SU-DHL-6 (cell line): Measurements from ENCODE around the gene PPP1R13B.

Source experiments
- H2AFZ ChIP-seq: fragments of 200-600 bp; sonication (generic); 2 replicates; pipeline ENCODE4 v1.6.1; 2014; ENCODE audit warnings: low read depth, mild to moderate bottlenecking, moderate library complexity, mixed read lengths, antibody characterized with exemption, low read length; ENCODE audit not compliant: severe bottlenecking
- H3F3A ChIP-seq: fragments of 200-600 bp; shearing (Covaris generic); 2 replicates; pipeline ENCODE4 v1.6.0; 2016; ENCODE audit warnings: antibody characterized with exemption, mild to moderate bottlenecking; ENCODE audit not compliant: insufficient read depth
- H3K27ac ChIP-seq: fragments of 200-600 bp; sonication (generic); 2 replicates; pipeline ENCODE4 v1.5.1; 2016; ENCODE audit warnings: low read depth, mild to moderate bottlenecking, low read length, moderate library complexity, mixed read lengths
- H3K27me3 ChIP-seq: fragments of 200-600 bp; sonication (generic), shearing (Covaris generic); 2 replicates; pipeline ENCODE4 v1.6.0; 2014; ENCODE audit warnings: mild to moderate bottlenecking, low read length
- H3K36me3 ChIP-seq: fragments of 200-600 bp; sonication (generic); 2 replicates; pipeline ENCODE4 v1.6.1; 2014; ENCODE audit warnings: mild to moderate bottlenecking, low read length, mixed read lengths
- H3K4me2 ChIP-seq: fragments of 300-600, 200-600 bp; shearing (Covaris generic), sonication (generic); 2 replicates; pipeline ENCODE4 v1.6.0; 2014; ENCODE audit warnings: low read length, low read depth, mild to moderate bottlenecking; ENCODE audit not compliant: poor library complexity, severe bottlenecking
- H3K4me3 ChIP-seq: fragments of 200-600 bp; sonication (generic); 2 replicates; pipeline ENCODE4 v1.5.1; 2014; ENCODE audit warnings: antibody characterized with exemption, low read length, mild to moderate bottlenecking, mixed read lengths; ENCODE audit not compliant: insufficient read depth, poor library complexity, severe bottlenecking
- H3K79me2 ChIP-seq: fragments of 200-600 bp; sonication (generic); 2 replicates; pipeline ENCODE4 v1.6.1; 2014; ENCODE audit warnings: mild to moderate bottlenecking, low read length, moderate library complexity; ENCODE audit not compliant: insufficient read depth
- H3K9ac ChIP-seq: fragments of 200-600 bp; sonication (generic); 2 replicates; pipeline ENCODE4 v1.7.0; 2014; ENCODE audit warnings: mild to moderate bottlenecking, low read length
- H3K9me2 ChIP-seq: fragments of 200-600 bp; sonication (generic); replicated peaks from 2 replicates; pipeline ENCODE4 v1.6.1; 2014; ENCODE audit warnings: low read length; ENCODE audit not compliant: insufficient read depth
- H3K9me3 ChIP-seq: fragments of 200-600 bp; sonication (generic); 2 replicates; pipeline ENCODE4 v1.6.1; 2014; ENCODE audit warnings: low read length, mixed read lengths; ENCODE audit not compliant: insufficient read depth
- H4K20me1 ChIP-seq: fragments of 200-600 bp; sonication (generic); 2 replicates; pipeline ENCODE4 v1.6.1; 2014; ENCODE audit warnings: low read depth, mild to moderate bottlenecking, antibody characterized with exemption, low read length, moderate library complexity, mixed read lengths
- EZH2phosphoT487 ChIP-seq: fragments of 200-600 bp; sonication (generic), shearing (Covaris generic); conservative IDR thresholded peaks from 2 replicates; pipeline ENCODE4 v1.6.1; 2018; ENCODE audit warnings: mild to moderate bottlenecking, antibody characterized with exemption, low read length, moderate library complexity, mixed read lengths
- TF ChIP-seq, protein P1 (sequence below): fragments of 200-600 bp; sonication (generic); IDR thresholded peaks from one replicate; pipeline ENCODE4 v1.5.1; 2017; ENCODE audit warnings: antibody characterized with exemption, mild to moderate bottlenecking, low read length, moderate library complexity; ENCODE audit not compliant: insufficient read depth, poor library complexity, severe bottlenecking

Gene PPP1R13B

DNA sequence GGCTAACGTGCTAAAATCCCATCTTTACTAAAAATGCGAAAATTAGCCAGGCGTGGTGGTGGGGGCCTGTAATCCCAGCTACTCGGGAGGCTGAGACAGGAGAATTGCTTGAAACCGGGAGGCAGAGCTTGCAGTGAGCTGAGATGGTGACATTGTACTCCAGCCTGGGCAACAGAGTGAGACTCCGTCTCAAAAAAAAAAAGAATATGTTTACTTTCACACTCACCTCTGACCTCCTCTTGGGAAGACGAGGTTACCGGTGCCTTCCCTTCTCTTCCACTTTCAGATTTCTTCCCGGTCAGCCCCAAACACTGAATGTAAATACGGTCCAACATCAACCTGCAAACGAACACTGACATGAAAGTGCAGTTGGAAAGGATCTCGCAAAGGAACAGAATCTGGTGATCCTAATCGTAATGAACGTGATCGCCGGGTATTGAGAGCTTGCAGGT is 31.8 kb upstream of the PPP1R13B start:
- H3K27ac ChIP-seq: no peak overlapping the region

DNA sequence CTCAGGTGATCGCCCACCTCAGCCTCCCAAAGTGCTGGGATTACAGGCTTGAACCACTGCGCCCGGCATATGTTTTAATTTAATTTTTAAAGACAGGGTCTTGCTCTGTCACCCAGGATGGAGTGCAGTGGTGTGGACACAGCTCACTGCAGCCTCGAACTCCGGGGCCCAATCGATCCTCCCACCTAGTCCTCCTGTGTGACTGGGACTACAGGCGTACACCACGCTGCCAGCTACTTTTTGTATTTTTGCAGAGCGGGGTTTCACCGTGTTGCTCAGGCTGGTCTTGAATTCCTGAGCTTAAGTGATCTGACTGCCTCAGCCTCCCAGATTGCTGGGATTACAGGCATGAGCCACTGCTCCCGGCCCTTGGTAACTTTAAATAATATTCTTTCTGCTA is 30.8 kb upstream of the PPP1R13B start:
- Histone ChIP-seq H3K9me2 (no peaks in the 10 kb centered on the region), H3K27ac (no peak overlapping the region), H3K79me2 (no peaks in the 10 kb centered on the region), H3K4me2 (no peak overlapping the region), H3K36me3 (no peaks in the 10 kb centered on the region), H3K9me3 (no peaks in the 10 kb centered on the region), H2AFZ (no peak overlapping the region), H3F3A (no peaks in the 10 kb centered on the region), H4K20me1 (no peaks in the 10 kb centered on the region), H3K4me3 (no peak overlapping the region), H3K9ac (no peak overlapping the region), H3K27me3 (no peaks in the 10 kb centered on the region)
- TF ChIP-seq, protein P1, sequence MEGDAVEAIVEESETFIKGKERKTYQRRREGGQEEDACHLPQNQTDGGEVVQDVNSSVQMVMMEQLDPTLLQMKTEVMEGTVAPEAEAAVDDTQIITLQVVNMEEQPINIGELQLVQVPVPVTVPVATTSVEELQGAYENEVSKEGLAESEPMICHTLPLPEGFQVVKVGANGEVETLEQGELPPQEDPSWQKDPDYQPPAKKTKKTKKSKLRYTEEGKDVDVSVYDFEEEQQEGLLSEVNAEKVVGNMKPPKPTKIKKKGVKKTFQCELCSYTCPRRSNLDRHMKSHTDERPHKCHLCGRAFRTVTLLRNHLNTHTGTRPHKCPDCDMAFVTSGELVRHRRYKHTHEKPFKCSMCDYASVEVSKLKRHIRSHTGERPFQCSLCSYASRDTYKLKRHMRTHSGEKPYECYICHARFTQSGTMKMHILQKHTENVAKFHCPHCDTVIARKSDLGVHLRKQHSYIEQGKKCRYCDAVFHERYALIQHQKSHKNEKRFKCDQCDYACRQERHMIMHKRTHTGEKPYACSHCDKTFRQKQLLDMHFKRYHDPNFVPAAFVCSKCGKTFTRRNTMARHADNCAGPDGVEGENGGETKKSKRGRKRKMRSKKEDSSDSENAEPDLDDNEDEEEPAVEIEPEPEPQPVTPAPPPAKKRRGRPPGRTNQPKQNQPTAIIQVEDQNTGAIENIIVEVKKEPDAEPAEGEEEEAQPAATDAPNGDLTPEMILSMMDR: no peak
- no peak for TF ChIP-seq EZH2phosphoT487

More for the DNA sequence above, 31.8 kb upstream of the PPP1R13B start:
- H3K36me3 ChIP-seq: no peaks in the 10 kb centered on the region
- H3K4me2 ChIP-seq: no peak overlapping the region
- H3K27me3 ChIP-seq: no peaks in the 10 kb centered on the region
- H3K9me2 ChIP-seq: no peaks in the 10 kb centered on the region
- H2AFZ ChIP-seq: no peak overlapping the region
- no peak overlapping the region for H3K4me3 ChIP-seq
- H3K9ac ChIP-seq: no peak overlapping the region
- no peaks in the 10 kb centered on the region for H4K20me1 ChIP-seq
- H3K9me3 ChIP-seq: no peaks in the 10 kb centered on the region
- no peaks in the 10 kb centered on the region for H3K79me2 ChIP-seq
- TF ChIP-seq EZH2phosphoT487: no peak
- TF ChIP-seq, protein P1: no peak
- H3F3A ChIP-seq: no peaks in the 10 kb centered on the region

DNA sequence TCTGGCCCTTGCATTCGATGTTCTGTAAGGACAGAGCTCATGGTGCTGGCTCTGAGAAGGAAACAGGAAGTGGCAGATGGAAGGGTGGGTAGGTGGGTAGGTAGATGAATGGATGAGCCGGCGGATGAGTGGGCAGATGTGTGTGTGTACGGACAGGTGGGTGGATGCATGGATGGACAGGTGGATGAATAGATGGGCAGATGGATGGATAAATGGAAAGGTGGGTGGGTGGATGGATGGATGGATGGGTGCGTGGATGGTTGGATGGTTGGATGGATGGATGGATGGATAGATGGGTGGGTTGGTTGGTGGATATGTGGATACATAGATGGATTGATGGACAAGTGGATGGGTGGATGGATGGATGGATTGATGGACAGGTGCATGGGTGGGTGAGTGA is 27.6 kb upstream of the PPP1R13B start:
- TF ChIP-seq EZH2phosphoT487: no peak
- TF ChIP-seq, protein P1: no peak
- Histone ChIP-seq H3K4me3 (no peak overlapping the region), H3K9ac (no peak overlapping the region), H3K27me3 (no peaks in the 10 kb centered on the region), H3F3A (no peaks in the 10 kb centered on the region), H4K20me1 (no peaks in the 10 kb centered on the region), H3K9me3 (no peaks in the 10 kb centered on the region), H3K36me3 (no peaks in the 10 kb centered on the region), H3K27ac (no peak overlapping the region), H3K79me2 (no peaks in the 10 kb centered on the region), H3K9me2 (no peaks in the 10 kb centered on the region), H3K4me2 (no peak overlapping the region), H2AFZ (no peak overlapping the region)
